NCI-H1417 treated with DMSO at 0.1 percent for 48 hours (cell line): ENCODE measurements around the gene TMEM132E.
"Not testable (repeated sequence)": the region's sequence is repeated elsewhere in the genome, so short reads cannot be mapped to it uniquely, and the experiment has no call there.

Experiments used
- DNase-seq: peaks from one replicate; lab custom pipeline; 2025; lab: John Stamatoyannopoulos, UW

TMEM132E gene, protein sequence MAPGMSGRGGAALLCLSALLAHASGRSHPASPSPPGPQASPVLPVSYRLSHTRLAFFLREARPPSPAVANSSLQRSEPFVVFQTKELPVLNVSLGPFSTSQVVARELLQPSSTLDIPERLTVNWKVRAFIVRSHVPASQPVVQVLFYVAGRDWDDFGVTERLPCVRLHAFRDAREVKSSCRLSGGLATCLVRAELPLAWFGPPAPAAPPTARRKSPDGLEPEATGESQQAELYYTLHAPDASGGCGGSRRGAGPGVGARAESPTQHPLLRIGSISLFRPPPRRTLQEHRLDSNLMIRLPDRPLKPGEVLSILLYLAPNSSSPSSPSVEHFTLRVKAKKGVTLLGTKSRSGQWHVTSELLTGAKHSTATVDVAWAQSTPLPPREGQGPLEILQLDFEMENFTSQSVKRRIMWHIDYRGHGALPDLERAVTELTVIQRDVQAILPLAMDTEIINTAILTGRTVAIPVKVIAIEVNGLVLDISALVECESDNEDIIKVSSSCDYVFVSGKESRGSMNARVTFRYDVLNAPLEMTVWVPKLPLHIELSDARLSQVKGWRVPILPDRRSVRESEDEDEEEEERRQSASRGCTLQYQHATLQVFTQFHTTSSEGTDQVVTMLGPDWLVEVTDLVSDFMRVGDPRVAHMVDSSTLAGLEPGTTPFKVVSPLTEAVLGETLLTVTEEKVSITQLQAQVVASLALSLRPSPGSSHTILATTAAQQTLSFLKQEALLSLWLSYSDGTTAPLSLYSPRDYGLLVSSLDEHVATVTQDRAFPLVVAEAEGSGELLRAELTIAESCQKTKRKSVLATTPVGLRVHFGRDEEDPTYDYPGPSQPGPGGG (N-terminal part only)

DNA sequence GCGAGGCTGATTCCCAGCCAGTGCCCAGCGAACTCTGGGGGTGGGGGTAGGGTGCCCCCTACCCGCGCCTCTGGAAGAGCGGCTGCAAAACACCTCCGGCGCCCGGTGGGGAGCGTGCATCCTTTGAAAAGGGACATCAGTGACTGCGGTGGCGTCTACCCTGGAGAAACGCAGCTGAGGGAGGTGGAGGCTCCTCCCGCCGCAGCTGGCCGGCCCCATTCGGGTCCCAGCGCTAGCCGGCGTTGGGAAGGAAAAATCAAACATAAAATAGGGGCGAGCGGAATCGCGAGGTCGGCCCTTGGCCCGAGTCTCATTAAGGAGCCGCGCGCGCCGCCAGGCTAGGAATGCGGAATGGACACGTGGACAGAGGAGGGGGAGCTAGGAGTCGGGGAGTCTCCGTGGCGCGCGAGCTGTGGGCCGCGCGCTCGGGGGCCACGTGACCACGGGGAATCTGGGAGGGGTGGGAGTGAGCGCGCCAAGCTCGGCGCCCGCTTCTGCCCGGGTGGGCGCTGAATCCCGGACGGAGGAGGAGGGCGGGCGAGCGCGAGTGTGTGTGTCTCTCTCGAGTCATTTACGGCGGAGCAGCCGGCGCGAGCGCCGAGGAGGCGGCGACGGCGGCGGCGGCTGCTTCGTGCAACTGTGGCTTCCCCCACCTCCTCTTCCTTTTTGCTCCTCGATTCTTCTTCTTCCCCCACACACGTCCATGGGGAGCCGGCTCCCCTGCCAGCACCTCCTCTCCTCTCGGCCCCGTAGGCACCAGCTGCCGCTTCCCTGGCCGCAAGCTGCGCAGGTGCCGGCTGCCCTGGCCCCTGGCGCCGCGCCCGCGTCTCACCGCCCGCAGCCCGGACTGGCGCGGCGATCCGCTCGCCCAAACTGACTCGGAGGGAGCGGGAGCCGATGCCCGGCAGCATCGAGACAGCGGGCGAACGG lies at the start of gene TMEM132E:
Gene TMEM132E (plus strand): TSS at position 566 of the 930 bp plus-strand sequence. CDS start 1,495 bp downstream, outside the sequence.
- DNase-seq: peak; percentile 16

DNA sequence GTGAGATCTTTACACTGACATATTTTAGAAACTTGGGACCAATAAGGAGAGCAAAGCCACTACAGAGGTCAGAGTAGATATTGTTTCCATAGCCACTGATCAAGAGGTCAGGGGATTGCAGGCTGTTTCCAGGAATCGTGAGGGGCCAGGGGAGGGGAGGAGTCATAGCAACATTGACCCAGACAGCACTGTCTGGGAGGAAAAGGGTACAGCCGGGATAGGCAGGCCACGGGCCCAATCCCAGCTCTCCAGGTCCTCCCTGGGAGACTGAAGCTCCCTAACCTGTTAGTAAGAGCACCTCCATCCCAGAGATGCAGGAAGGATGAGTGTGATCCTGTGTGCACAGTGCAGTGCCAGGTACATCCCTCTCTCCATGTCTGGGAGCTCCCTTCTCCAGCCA lies 48.5 kb upstream of the TMEM132E start:
- no peak for DNase-seq

DNA sequence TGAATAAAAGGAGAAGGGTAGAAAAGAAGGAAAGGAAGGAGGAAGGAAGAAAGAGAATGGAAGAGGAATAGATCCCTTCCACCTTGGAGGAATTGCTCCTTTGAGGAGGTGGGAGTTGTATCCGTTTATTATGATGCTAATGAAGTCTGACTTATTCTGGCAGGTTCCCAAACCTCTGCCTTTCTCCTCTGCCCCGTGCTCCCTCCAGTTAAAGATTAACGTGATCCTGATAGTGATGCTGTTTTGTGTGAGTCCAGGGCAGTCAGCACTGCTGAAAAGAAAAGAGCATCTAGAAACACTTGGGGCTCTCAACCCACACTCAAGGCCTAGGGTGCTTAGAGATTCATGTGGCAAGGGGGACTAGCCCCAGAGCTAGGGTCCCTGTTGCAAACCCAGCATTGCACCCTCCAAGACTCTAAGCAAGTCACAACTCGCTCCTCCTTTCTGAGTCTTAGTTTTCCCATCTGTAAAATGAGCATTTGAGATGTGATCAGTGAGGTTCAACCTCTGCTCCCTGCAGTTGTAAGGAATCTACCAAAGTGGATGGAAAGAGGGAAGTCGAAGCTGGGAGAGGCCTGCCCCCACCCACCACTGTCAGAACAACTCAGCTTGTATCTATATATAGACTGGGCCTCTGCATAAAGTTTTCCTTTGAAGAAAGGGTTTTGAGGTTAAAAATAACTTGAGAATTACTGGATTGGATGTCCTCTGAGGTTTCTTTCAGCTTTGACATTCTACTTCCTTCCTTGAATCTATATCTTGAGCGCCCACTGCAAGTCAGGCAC lies 46.9 kb upstream of the TMEM132E start:
- no peak for DNase-seq

DNA sequence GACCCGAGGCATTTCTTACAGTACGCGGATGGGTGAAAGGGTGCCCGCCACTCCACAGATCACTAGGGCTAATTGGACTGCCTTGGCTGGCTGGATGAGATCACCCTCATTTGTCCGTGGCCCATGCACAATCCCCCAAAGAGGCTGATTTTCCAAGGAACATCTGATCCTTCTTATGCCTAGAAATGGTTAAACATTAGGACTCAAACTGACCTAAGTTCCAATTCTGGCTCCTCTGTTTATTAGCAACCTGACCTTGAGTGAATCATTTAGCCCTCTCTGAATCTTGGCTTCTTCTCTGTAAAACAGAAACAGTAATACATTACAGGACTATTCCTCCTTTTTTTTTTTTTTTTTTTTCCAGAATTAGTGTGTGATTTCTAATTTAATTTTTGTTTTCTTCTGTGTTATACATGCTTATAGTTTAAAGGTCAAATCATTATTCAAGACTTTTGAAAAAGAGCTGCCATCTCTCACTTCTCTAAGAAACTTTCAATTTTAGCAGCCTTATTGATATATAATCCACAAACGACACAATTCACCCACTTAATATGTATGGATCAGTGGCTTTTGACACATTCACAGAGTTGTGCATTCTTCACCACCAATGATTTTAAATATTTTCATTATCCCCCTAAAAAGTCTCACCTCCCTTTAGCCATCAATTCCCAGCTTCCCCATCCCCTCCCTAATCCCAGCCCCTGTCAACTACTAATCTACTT lies 45.4 kb upstream of the TMEM132E start:
- DNase-seq: no peak

DNA sequence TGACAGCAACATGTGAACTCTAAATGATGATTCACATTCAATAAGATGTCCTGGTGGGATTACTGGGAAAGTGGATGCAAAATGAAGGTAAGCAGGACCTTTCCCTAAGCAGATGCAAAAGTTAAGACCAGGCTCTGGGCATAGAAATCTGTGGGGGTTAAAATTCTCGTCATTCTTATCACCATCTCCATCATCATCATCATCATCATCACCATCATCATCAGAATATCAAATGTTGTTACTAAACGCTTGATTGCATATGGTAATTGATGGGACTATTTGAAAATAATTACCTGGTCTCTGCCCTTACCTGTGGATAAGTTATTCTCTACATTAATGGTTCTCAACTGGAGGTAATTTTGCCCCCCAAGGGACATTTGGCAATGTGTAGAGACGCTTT lies 41.9 kb upstream of the TMEM132E start:
- no peak for DNase-seq

DNA sequence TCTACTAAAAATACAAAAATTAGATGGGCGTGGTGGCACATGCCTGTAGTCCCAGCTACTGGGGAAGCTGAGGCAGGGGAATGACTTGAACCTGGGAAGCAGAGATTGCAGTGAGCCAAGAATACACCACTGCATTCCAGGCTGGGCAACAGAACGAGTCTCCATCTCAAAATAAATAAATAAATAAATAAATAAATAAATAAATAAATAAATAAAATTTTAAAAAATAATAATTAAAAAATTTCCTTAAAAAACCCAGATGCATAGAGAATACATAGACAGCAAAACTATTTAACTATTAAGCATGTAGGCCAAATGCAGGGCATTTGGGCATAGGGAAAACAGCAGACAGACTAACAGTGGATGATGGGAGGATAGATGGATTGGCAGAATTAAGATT lies 40.8 kb upstream of the TMEM132E start:
- DNase-seq: not testable (repeated sequence)

DNA sequence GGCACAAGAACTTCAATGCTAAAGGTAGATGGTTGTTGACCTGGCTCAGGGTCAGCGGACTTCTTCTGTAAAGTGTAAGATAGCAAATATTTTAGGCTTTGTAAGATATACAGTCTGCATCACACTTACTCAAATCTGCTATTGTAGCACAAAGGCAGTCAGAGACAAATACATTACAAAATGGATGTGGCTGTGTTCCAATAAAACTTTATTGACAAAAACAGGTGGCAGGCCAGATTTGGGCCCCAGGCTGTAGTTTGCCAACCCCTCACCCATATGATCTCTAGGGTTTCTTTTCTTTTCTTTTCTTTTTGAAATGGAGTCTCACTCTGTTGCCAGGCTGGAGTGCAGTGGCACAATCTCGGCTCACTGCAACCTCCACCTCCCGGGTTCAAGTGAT lies 39.5 kb upstream of the TMEM132E start:
- no peak for DNase-seq

DNA sequence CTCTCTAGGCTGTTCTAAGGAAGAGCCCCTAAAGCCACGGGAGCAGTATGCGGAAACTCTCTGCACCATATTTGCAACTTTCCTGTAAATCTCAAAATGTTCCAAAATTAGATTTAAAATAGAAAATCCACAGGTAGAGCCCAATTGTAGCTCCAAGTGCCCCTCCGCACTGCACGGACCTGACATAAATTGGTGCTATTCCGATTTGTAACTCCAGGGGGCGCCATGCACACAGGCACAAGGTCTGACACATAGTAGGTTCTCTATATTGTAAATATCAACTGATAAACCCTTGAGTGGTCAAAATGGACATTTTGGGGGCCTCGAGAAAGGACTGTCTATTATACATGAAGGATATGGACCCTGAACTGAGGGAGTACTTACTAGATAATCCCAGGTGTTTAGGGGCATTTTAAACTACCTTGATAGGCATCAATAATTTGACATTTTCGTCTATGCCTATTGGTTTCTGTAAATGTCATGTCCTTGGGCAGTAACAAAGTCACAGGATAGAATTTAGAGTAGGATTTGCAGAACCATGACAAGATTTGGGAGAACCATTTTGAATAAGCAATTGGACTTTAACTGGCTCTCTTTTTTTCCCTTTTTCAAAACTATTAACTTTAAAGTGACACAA lies 36.6 kb upstream of the TMEM132E start:
- no peak for DNase-seq

DNA sequence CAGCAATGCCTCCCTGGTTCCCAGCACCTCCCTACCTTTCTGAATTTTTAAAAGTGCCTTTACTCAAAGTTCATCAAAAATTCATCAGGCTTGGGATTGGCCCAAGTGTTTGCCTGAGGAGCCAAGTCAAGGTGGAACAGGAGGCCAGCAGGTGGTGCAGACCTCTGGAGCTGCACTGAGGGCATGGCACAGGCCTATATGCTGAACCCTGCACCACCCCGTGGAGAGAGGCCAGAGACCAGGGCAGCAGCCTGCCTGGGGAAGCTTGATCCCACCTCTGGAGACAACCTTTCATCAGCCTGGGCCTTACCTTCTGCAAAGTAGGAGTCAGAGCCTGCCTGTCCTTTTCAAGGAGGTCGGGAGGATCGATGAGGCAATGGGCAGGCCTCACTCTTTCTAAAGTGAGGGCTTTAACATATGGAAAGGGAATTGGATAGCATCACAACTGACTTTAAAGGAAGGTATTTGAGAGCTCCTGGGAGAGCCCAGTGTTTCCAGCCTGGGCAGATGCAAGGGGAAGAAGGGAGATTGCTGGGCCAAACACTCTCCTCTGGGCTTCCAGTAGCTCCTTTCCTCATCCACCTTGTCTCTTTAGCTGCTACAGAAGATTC lies 31.8 kb upstream of the TMEM132E start:
- DNase-seq: no peak

DNA sequence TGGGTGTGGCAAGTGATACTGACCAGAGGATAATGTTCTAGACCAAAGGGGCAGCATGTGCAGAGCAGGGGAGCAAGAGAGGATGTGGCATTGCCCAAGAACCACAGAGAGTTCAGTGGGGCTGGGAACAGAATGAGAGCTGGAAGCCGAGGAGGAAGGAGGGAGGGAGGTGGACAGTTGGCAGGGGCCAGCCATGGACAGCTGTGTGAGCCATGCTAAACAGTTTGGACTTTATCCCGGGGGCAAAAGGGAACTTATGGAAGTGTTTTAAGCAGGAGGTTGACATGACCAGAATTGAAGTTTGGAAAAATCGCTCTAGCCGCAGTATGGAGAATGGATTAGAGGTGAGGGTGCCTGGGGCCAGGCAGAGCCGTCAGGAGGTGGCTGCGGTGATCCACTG lies 29.4 kb upstream of the TMEM132E start:
- no peak for DNase-seq

DNA sequence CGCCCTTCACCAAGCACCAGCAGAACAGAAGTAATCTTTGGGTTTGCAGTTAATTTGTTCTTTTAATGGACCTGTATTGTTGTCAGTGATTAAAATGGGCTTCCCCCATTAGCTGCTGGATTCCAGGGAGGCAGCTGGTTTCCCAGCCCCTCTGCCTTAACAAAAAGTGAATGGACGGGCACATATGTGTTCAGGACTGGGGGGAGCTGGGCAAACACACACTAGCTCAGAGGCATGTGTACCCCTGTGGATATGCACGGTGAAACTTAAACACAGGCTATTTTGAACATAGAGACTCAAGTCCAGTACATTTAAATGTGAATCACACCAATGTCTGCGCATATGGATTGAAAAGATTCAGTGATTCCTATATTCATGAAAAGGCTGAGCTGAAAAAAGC lies 25.5 kb upstream of the TMEM132E start:
- no peak for DNase-seq

DNA sequence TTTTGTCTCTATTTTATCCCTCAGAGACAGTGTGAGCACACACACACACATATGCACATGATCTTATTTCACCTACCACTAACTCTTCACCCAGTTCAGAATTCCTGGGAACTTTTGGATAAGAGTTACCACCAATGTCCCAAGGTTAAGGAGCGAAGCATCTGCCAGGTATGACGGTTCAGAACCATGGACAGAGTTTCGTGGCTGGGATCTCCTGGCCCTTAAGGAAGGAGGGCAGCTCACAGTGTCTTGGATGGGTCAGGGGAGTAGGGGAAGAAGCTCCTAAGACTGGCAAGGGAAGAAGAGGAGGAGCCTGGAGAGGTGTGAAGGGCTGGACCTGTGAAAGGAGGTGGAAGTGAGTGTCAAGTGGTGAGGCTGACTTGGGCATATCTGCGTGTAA lies 23.0 kb upstream of the TMEM132E start:
- DNase-seq: no peak

DNA sequence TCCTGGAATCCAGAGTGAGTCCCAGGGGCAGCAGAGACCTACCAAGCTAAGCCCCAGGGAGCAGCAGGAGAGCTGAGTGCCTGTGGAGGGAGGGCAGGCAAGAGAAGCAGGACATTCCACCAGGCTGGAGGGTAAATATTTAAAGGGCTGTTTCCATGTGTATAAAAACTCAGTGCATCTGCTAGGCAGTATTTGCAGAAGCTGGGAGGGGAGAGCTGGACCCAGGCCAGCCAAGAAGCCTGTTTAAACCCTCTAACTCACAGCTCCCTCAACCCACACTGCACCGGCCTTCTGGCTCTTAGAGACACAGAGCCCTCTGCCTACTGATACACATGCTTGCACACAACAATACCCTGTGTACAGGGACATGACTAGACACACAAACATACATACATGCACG lies 22.5 kb upstream of the TMEM132E start:
- DNase-seq: no peak

DNA sequence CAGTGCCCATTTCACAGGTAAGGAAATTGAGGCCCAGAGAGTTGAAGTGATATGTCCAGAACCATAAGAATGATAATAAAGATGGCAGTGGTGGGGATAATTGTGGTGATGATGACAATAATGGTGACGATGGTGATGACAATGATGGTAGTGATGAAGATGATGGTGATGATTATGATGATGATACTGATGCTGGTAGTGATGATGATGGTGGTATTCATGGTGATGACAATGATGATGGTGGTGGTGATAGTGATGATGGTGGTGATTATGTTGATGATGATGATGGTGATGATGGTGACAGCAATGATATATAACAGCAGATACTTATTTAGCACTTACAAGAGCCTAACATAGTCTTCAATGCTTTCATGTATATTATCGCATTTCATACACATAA lies 18.1 kb upstream of the TMEM132E start:
- DNase-seq: no peak

DNA sequence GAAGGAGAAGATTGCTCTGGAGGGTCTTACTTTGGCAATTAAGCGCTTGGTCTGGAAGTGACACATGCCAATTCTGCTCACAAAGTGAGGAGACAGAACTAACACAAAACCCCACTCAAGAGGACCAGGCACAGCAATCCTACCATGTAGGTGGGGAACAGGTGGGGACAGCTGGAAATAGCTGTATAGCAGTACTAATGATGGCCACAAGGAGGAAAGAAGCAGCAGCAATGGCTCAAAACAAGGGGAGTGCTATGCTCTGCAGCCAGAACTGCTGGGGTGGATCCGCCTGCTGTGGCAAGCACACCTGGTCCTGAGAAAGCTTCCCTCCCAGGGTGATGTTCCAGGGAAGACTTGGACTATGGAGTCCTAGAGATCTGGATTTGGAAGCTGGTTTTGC lies 17.0 kb upstream of the TMEM132E start:
- DNase-seq: no peak

DNA sequence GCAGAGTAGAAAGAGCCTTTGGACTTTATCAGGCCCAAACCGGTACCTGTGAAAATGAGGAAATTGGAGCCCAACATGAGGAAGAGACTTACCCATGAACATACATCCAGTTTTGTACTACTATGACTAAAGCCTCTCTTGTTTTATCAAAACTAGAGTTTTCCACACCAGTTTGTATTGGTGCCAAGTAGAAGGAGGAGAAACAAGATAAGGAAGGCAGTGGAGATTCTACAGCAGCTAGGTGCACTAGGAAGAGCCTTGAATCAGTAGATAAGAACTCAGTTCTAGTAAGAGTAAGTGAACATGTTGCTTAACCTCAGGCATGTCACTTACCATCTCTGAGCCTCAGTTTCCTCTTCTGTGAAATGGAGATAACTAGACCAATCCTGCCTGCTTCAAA lies 13.7 kb upstream of the TMEM132E start:
- no peak for DNase-seq

DNA sequence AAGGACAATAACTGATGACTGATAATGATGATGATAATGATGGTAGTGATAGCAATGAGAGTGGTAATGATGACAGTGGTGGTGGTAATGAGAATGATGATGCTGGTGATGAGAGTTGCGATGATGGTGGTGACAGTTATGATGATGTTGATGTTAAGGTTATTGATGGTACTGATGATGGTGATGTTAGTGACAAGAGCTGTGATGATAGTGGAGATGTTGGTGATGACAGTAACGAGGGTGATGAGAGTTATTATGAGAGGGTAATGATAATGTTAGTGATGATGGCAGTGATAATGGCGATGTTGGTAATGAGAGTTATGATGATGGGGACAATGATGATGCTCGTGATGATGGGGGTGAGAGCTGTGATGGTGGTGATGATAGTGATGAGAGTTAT lies 13.2 kb upstream of the TMEM132E start:
- no peak for DNase-seq

DNA sequence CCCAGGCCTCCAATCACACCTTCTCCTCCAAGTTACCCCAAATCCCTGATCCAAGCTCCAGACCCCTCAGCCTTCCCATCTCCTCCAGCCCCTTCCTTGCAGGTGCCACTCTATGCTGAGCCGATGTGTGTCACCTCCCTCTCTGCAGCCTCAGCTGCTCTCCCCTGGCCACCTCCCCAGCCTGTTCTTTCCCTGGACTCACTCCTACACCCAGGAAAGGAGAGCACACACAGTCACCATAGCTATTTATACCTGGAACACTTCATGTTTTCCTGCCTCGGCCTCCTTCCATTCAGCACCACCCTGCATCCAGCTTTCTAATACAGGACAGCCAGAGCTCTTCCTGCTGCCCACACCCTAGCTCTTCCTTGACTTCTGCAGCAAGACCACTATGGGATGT lies 12.5 kb upstream of the TMEM132E start:
- DNase-seq: no peak

DNA sequence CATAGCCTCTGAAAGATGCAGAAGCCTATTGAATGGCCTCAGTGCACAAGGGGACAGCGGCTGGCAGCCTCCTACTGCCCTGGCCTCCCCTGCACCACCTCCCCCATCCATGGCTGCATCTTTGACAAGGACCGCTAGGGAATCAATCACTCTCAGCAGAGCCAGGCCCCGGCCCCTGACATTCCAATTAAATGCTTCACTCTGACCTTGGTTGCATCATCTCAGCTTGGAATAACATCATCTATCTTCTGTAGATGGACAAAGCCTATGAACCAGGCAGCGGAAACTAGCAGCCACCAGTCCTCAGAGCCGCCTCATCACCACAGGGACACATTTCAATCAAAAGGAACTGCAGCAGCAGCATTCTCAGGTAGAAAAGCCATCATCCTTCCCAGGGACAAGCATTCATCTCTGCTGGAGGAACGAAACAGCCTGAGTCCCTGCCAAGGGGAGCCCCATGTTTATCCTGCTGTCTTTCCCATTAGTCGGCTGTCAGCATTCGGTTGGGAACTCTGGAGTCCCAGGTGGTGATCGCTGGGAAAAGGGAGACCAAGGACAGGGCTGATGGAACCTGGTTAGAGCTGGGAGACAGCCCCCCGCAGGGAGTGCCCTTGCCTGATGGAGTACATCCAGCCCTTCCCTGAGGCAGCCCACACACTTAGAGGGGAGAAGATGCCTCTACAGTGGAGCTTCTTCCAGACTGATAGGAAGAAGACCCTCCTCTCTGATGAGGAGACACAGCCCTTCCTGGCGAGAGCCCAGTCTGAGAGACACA lies 11.5 kb upstream of the TMEM132E start:
- DNase-seq: no peak
